MM.1S (cell line): ENCODE measurements around the gene AP5M1.

Source experiments
- CTCF ChIP-seq: fragments of 300-600 bp; sonication (generic); IDR thresholded peaks from 2 replicates; pipeline ENCODE4 v1.5.1; 2016; ENCODE audit warnings: antibody characterized with exemption, low read length, mixed read lengths
- EZH2 ChIP-seq: fragments of 300-600 bp; sonication (generic); optimal IDR thresholded peaks from 2 replicates; pipeline ENCODE3; 2017; ENCODE audit warnings: low read depth, mild to moderate bottlenecking, antibody characterized with exemption, low read length, mixed read lengths

- TF ChIP-seq CTCF (no peak), EZH2 (no peak)
Measured at GRCh38 chr14:57275023-57275664, 6.4 kb downstream of the AP5M1 start.
